Tibial nerve (tissue), 4 donors: ENCODE measurements around the gene MAVS. TPM values are rescaled to one million over a fixed set of nuclear protein-coding genes. Genes with fewer than 3 reads are reported as not detected.
"Not testable (repeated sequence)": the region's sequence is repeated elsewhere in the genome, so short reads cannot be mapped to it uniquely, and the experiment has no call there.

Experiments used
- DNase-seq, 2 donors: peaks; one replicate each; pipeline ENCODE4 v3.0.0-alpha.2; 2019; ENCODE audit warnings: low spot score in 2 of 2
- H3K27ac ChIP-seq, 4 donors: fragments of 200-600 bp; sonication (generic) in 3 of 4; one replicate each; pipeline ENCODE4 v1.5.1; 2017 to 2019; ENCODE audit warnings: mild to moderate bottlenecking in 1 of 4
- H3K27me3 ChIP-seq, 2 donors: fragments of 200-600 bp; sonication (generic) in 1 of 2; one replicate each; pipeline versions ENCODE4 v1.5.1 to v1.6.0; 2017 to 2019
- H3K36me3 ChIP-seq, 3 donors: fragments of 200-600 bp; sonication (generic); one replicate each; pipeline ENCODE4 v1.5.1; 2018 to 2019
- H3K4me1 ChIP-seq, 4 donors: fragments of 200-600 bp; sonication (generic) in 3 of 4; one replicate each; pipeline ENCODE4 v1.5.1; 2017 to 2019
- H3K4me3 ChIP-seq, 4 donors: fragments of 200-600 bp; sonication (generic) in 3 of 4; one replicate each; pipeline ENCODE4 v1.5.1; 2017 to 2019; ENCODE audit warnings: mild to moderate bottlenecking in 1 of 4, moderate library complexity in 1 of 4
- H3K9me3 ChIP-seq, 4 donors: fragments of 200-600 bp; sonication (generic) in 3 of 4; one replicate each; pipeline ENCODE4 v1.5.1; 2017 to 2019
- CTCF ChIP-seq, 5 experiments: fragments of 200-600 bp in 3 of 5; fragments of 450-650 bp in 2 of 5; sonication (generic) in 3 of 5; IDR thresholded peaks; one replicate each; pipeline ENCODE4 v1.5.1; 2016 to 2019; ENCODE audit warnings: antibody characterized with exemption in 5 of 5, mild to moderate bottlenecking in 3 of 5, moderate library complexity in 2 of 5
- EP300 ChIP-seq, 2 donors: sonication (generic); formaldehyde crosslinking; IDR thresholded peaks; one replicate each; pipeline ENCODE4 v1.6.1; 2017; ENCODE audit warnings: antibody characterized with exemption in 2 of 2, mild to moderate bottlenecking in 1 of 2
- POLR2A ChIP-seq, 2 donors: fragments of 450-650 bp; IDR thresholded peaks; one replicate each; pipeline ENCODE4 v1.6.1; 2017; ENCODE audit warnings: antibody characterized with exemption in 2 of 2, mild to moderate bottlenecking in 2 of 2, moderate library complexity in 2 of 2
- WGBS, 2 donors: methylation state at CpG; one replicate each; pipeline ENCODE4 v1.1.5; 2018; 5-methylcytosine and 5-hydroxymethylcytosine counted together
- total RNA-seq, 4 donors: library from RNA; depleted of rRNA; stranded (reverse); fragments of >200 nt; gene quantifications; one replicate each; pipeline ENCODE4 v1.1.0, GENCODE V29; 2016

Gene MAVS
- total RNA-seq, 4 donors from 2014 or later = 34.5 to 49.8 (median 39.3) TPM

- H3K27ac ChIP-seq = peak overlapping the region in 1 of 4 donors; percentile 2
- no peaks in the 10 kb centered on the region for H3K27me3 ChIP-seq
- peaks cover 0 to 26% (median 2%) of the 10 kb centered on the region in 4 donors for H3K4me1 ChIP-seq
- H3K36me3 ChIP-seq = peaks cover 0 to 56% (median 0%) of the 10 kb centered on the region in 3 donors
- no peak for DNase-seq
- H3K4me3 ChIP-seq = no peak overlapping the region
- TF ChIP-seq CTCF (IDR thresholded peaks at IDR 0.05) = no peak
- TF ChIP-seq EP300 (IDR thresholded peaks at IDR 0.05) = no peak
- TF ChIP-seq POLR2A (IDR thresholded peaks at IDR 0.05) = no peak
- H3K9me3 ChIP-seq = no peaks in the 10 kb centered on the region
- 39 to 57% methylated on average over 3 of the region's 3 CpGs for WGBS, 2 donors
Observed at GRCh38 chr20:3874194-3874844, 27.7 kb downstream of the MAVS start.

GRCh38 chr20:3875378-3875974 lies 28.8 kb downstream of the MAVS start:
- peaks cover 0 to 46% (median 0%) of the 10 kb centered on the region in 3 donors for H3K36me3 ChIP-seq
- H3K4me3 ChIP-seq = no peak overlapping the region
- H3K9me3 ChIP-seq = no peaks in the 10 kb centered on the region
- no peaks in the 10 kb centered on the region for H3K27me3 ChIP-seq
- TF ChIP-seq POLR2A (IDR thresholded peaks at IDR 0.05) = no peak
- no peak for TF ChIP-seq CTCF (IDR thresholded peaks at IDR 0.05)
- no peak for TF ChIP-seq EP300 (IDR thresholded peaks at IDR 0.05)
- H3K4me1 ChIP-seq = peaks cover 0 to 21% (median 2%) of the 10 kb centered on the region in 4 donors
- H3K27ac ChIP-seq = no peak overlapping the region
- WGBS, 2 donors = 76 to 83% methylated on average over 9 of the region's 9 CpGs
- no peak for DNase-seq

GRCh38 chr20:3876000-3876399 lies 29.4 kb downstream of the MAVS start:
- DNase-seq = no peak
- Histone ChIP-seq H3K9me3 (no peaks in the 10 kb centered on the region), H3K27ac (no peak overlapping the region), H3K27me3 (no peaks in the 10 kb centered on the region), H3K36me3 (peaks cover 0 to 41% (median 0%) of the 10 kb centered on the region in 3 donors), H3K4me3 (no peak overlapping the region), H3K4me1 (peaks cover 0 to 21% (median 2%) of the 10 kb centered on the region in 4 donors)
- no peak for TF ChIP-seq EP300 (IDR thresholded peaks at IDR 0.05)
- TF ChIP-seq POLR2A (IDR thresholded peaks at IDR 0.05) = no peak
- no peak for TF ChIP-seq CTCF (IDR thresholded peaks at IDR 0.05)
- WGBS, 2 donors = 63 to 66% methylated on average over 1 of the region's 1 CpG

GRCh38 chr20:3876676-3877075 lies 30.0 kb downstream of the MAVS start:
- H3K36me3 ChIP-seq = peaks cover 0 to 35% (median 0%) of the 10 kb centered on the region in 3 donors
- TF ChIP-seq CTCF (IDR thresholded peaks at IDR 0.05) (no peak), POLR2A (IDR thresholded peaks at IDR 0.05) (no peak), EP300 (IDR thresholded peaks at IDR 0.05) (no peak)
- DNase-seq = no peak
- H3K27ac ChIP-seq = no peak overlapping the region
- no peaks in the 10 kb centered on the region for H3K9me3 ChIP-seq
- H3K4me1 ChIP-seq = peaks cover 0 to 21% (median 2%) of the 10 kb centered on the region in 4 donors
- no peak overlapping the region for H3K4me3 ChIP-seq
- H3K27me3 ChIP-seq = no peaks in the 10 kb centered on the region

- WGBS, 2 donors = 94 to 96% methylated on average over 4 of the region's 4 CpGs
- not testable (repeated sequence) for H3K9me3 ChIP-seq
- peaks cover 0 to 19% (median 2%) of the 10 kb centered on the region in 4 donors for H3K4me1 ChIP-seq
Observed at GRCh38 chr20:3878921-3879274, 32.3 kb downstream of the MAVS start.

More at GRCh38 chr20:3878921-3879274, 32.3 kb downstream of the MAVS start:
- not testable (repeated sequence) for H3K4me3 ChIP-seq, DNase-seq, H3K27ac ChIP-seq, H3K27me3 ChIP-seq
- peaks cover 0 to 12% (median 0%) of the 10 kb centered on the region in 3 donors for H3K36me3 ChIP-seq
